CD4-positive, alpha-beta T cell treated with Interleukin-4 for 4 hours (primary cell): ENCODE data around the gene PARD6B.
"Not testable (repeated sequence)": the region's sequence is repeated elsewhere in the genome, so short reads cannot be mapped to it uniquely, and the experiment has no call there.

Experiments
- DNase-seq: peaks from one replicate; pipeline ENCODE4 v3.0.0-alpha.2; 2020

PARD6B gene

GRCh38 chr20:50731055-50731929, at the start of gene PARD6B:
PARD6B (plus strand) TSS chr20:50731580; CDS start chr20:50731787, 207 bp downstream.
- peak; percentile 99 for DNase-seq

- DNase-seq, result no peak
Observed at GRCh38 chr20:50682065-50682464, 49.3 kb upstream of the PARD6B start.

GRCh38 chr20:50682947-50683530, 48.3 kb upstream of the PARD6B start:
- DNase-seq, result no peak

- DNase-seq, result no peak
Observed at GRCh38 chr20:50683570-50683969, 47.8 kb upstream of the PARD6B start.

GRCh38 chr20:50686821-50687220, 44.6 kb upstream of the PARD6B start:
- no peak for DNase-seq

- DNase-seq, result no peak
Observed at GRCh38 chr20:50688256-50688975, 43.0 kb upstream of the PARD6B start.

- no peak for DNase-seq
Observed at GRCh38 chr20:50689864-50690649, 41.3 kb upstream of the PARD6B start.

- no peak for DNase-seq
Observed at GRCh38 chr20:50690650-50691572, 40.5 kb upstream of the PARD6B start, which contains the start of gene RIPOR3. RIPOR3 (minus strand) TSS chr20:50691542; CDS start chr20:50691128, 414 bp downstream.

GRCh38 chr20:50691573-50692551, 39.5 kb upstream of the PARD6B start:
- no peak for DNase-seq

GRCh38 chr20:50692552-50692933, 38.8 kb upstream of the PARD6B start:
- no peak for DNase-seq

- no peak for DNase-seq
Observed at GRCh38 chr20:50693001-50693400, 38.4 kb upstream of the PARD6B start.

- no peak for DNase-seq
Observed at GRCh38 chr20:50694379-50695134, 36.8 kb upstream of the PARD6B start.

- no peak for DNase-seq
Observed at GRCh38 chr20:50695135-50695872, 36.1 kb upstream of the PARD6B start.

- DNase-seq, result not testable (repeated sequence)
Observed at GRCh38 chr20:50698255-50698654, 33.1 kb upstream of the PARD6B start.

- DNase-seq, result no peak
Observed at GRCh38 chr20:50699688-50700087, 31.7 kb upstream of the PARD6B start.

- no peak for DNase-seq
Observed at GRCh38 chr20:50701041-50701963, 30.1 kb upstream of the PARD6B start.

GRCh38 chr20:50703651-50704438, 27.5 kb upstream of the PARD6B start:
- DNase-seq, result not testable (repeated sequence)
